NCI-H1694 treated with DMSO at 0.1 percent for 48 hours (cell line): ENCODE data around the gene CTF1.

Experiments used
- DNase-seq: peaks from one replicate; lab custom pipeline; 2025; lab: John Stamatoyannopoulos, UW

CTF1 gene

GRCh38 chr16:30907064-30907463, 10.7 kb downstream of the CTF1 start:
- no peak for DNase-seq

GRCh38 chr16:30910427-30911029, 14.1 kb downstream of the CTF1 start:
- DNase-seq, result no peak

- DNase-seq, result no peak
Observed at GRCh38 chr16:30912794-30913412, 16.5 kb downstream of the CTF1 start.

DNA sequence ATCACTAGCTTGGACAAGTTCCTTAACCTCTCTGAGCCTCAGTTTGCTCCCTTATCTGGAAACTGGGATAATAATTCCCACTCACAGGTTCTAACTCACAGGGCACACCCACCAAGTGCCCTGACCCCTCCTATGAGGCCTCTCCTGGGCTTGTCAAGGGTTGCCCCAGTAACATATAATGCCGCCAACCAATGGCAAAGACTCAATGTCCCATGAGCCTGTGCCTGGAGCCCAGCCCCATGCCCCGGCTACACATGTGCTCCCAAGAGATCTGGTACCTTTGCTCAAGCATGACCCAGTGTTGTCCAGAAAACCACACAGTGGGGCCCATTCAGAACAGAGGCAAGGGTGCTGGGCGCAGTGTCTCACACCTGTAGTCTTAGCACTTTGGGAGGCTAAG, 18.4 kb downstream of the CTF1 start:
- no peak for DNase-seq

DNA sequence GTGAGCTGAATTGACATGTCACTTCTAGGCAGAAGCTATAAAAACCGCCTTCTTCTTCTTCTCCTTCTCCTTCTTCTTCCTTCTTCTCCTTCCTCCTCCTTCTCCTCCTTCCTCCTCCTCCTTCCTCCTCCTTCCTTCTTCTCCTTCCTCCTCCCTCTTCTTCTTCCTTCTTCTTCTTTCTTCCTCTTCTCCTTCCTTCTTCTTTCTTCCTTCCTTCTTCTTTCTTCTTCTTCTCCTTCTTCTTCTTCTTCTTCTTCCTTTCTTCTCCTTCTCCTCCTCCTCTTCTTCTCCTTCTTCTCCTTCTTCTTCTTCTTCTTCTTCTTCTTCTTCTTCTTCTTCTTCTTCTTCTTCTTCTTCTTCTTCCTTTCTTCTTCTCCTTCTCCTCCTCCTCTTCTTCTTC, 22.2 kb downstream of the CTF1 start:
- no peak for DNase-seq

GRCh38 chr16:30920891-30921290, 24.5 kb downstream of the CTF1 start:
- DNase-seq, result no peak

GRCh38 chr16:30921459-30921747, 25.0 kb downstream of the CTF1 start:
- DNase-seq, result no peak

- peak; percentile 79 for DNase-seq
Observed at GRCh38 chr16:30921748-30922419, 25.5 kb downstream of the CTF1 start.

GRCh38 chr16:30922420-30922959, 26.1 kb downstream of the CTF1 start:
- DNase-seq, result peak; percentile 99

GRCh38 chr16:30922960-30923535, 26.6 kb downstream of the CTF1 start:
- DNase-seq, result peak; percentile 99

- DNase-seq, result no peak
Observed at GRCh38 chr16:30923554-30924075, 27.2 kb downstream of the CTF1 start, which contains the start of gene FBXL19. Gene FBXL19 (plus strand): TSS chr16:30923572. CDS start chr16:30925755, 2,183 bp downstream.

DNA sequence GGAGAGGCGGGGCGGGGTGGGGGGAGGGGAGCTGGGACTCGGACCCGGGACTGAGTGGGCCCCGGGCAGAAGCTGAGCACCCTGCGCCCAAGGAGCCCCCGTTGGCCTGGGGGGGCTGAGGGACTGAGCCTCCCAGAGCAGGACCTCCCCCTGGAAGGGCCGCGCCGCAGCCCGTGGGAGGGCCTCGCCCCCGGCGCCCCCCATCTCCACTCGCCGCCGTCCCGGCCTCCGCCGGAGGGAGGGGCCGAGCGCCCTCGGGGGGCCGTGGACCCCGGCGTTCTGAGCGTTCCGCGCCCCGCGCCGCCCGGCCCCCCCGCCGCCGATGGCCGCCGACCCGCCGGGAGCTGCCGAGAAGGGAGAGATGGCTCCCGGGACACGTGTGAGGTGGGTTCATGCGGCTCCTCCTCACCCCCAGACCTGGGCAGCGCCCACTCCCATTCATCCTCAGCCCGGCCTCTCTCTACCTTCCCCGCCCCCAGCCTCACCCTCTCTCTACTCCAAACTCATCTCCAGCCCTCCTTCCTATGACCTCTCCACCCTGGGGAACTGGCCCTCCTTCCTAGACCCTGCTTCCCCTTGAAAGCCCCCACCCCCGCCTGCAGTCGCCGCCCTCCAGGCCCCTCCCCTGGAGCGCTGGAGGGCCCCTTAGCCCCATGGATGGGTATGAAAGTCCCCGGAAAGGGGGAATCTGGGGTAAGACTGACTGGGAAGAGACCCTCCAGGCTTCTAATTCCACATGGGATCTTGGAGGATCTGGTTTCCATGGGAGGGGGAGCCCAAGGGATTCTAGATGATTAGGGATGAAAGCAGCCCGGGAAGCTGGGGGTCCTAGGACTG, 27.9 kb downstream of the CTF1 start:
- DNase-seq, result no peak

DNA sequence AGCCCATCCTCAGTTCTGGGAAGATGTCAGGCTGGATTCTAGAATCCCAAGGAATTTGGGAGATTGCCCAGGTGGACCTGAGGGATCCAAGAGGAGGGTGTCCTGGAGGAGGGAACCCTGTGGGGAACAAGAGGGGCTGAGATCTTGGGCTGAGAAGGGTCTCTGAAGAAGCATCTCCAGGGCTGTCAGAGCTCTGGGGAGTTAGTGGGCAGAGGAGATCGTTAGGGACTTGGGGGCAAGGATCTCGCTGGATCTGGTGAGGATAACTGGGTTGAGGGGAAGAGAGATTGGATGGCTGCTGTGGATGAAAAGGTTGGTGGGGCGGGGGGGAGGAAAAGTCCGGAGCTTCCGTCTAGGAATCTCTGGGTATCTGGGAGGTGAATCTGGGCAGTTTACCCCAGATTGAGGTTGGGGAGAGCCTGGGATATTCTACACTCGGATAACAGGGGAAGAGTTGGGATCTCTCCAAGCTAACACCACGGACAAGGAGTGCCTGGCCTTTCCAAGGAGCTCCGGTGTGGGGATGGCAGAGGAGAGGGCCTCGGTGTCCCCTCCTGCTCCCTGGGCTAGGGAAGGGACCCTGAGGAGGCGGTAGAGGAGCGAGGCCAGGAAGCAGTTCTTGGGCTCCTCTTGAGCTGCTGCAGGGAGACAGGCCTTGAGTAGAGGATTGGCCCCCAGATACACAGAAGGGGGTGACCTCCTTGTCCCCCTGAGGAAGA, 28.7 kb downstream of the CTF1 start:
- no peak for DNase-seq

DNA sequence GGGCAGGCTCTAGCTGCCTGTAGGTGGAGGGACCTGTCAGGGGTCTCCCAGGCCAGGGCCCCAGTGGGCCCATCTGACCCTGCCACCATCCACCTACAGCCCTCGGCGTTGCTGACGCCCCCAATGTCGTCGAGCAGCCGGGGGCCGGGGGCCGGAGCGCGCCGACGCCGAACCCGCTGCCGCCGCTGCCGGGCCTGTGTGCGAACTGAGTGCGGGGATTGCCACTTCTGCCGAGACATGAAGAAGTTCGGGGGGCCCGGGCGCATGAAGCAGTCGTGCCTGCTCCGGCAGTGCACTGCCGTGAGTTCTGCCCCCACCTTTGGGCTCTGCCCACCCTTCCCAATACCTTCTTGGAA, 29.2 kb downstream of the CTF1 start:
- no peak for DNase-seq

- no peak for DNase-seq
Observed at GRCh38 chr16:30925995-30926811, 29.8 kb downstream of the CTF1 start.

DNA sequence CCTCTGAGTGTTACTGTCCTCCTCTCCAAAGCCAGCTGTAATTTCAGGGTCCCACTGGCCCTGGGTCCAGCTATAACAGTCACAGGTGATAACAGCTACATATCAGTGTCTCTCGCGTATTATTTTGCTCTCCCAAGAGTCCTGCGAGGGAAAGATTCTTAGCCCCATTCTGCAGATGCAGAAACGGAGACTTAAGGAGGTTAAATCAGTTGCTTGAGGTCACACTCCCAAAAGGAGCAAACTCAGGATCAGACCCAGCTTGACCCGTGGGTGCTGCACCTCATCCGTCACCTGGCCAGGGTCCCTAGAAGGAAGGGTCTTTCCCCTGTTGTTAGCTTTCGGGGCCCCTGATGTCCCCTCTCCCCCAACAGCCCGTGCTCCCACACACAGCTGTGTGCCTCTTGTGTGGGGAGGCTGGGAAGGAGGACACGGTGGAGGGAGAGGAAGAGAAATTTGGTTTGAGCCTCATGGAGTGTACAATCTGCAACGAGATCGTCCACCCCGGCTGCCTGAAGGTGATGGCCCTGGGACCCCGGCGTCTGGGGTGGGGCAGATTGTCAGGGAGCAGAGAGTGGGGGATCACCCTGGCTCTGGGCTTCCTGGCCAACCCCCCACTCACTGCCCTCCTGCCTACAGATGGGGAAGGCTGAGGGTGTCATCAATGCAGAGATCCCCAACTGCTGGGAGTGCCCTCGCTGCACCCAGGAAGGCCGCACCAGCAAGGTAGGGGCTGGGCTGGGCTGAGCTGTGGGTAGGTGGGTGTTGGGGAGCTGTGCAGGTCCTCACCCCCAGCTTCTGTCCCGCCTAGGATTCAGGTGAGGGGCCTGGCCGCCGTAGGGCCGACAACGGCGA, 30.7 kb downstream of the CTF1 start:
- DNase-seq, result no peak

- peak; percentile 77 for DNase-seq
Observed at GRCh38 chr16:30927789-30928378, 31.5 kb downstream of the CTF1 start.

GRCh38 chr16:30928390-30928789, 32.0 kb downstream of the CTF1 start:
- no peak for DNase-seq

- no peak for DNase-seq
Observed at GRCh38 chr16:30929167-30929566, 32.8 kb downstream of the CTF1 start.
